ENCODE results near the gene CCNF. TPM values are rescaled to one million over a fixed set of nuclear protein-coding genes. Genes with fewer than 3 reads are reported as not detected.

Gene CCNF
- total and polyA plus RNA-seq, 9 donors: 0.87 to 2.5 (median 1.8) TPM

DNA sequence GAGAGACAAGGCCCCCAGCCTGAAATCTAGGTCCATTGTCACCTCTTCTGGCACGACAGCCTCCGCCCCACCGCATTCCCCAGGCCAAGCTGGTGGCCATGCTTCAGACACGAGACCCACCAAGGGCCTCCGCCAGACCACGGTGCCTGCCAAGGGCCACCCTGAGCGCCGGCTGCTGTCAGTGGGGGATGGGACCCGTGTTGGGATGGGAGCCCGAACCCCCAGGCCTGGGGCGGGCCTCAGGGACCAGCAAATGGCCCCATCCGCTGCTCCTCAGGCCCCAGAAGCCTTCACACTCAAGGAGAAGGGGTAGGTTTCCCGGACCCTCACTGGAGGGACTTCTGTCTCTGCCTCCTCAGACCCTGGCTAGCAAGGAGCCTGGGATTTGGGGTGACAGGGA is 31.7 kb downstream of the CCNF start:
- TF ChIP-seq EP300 (IDR thresholded peaks at IDR 0.05) (no peak), POLR2A (IDR thresholded peaks at IDR 0.05) (no peak)
- TF ChIP-seq, protein P1, sequence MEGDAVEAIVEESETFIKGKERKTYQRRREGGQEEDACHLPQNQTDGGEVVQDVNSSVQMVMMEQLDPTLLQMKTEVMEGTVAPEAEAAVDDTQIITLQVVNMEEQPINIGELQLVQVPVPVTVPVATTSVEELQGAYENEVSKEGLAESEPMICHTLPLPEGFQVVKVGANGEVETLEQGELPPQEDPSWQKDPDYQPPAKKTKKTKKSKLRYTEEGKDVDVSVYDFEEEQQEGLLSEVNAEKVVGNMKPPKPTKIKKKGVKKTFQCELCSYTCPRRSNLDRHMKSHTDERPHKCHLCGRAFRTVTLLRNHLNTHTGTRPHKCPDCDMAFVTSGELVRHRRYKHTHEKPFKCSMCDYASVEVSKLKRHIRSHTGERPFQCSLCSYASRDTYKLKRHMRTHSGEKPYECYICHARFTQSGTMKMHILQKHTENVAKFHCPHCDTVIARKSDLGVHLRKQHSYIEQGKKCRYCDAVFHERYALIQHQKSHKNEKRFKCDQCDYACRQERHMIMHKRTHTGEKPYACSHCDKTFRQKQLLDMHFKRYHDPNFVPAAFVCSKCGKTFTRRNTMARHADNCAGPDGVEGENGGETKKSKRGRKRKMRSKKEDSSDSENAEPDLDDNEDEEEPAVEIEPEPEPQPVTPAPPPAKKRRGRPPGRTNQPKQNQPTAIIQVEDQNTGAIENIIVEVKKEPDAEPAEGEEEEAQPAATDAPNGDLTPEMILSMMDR (IDR thresholded peaks at IDR 0.05): no peak
- Histone ChIP-seq H3K27me3 (no peaks in the 10 kb centered on the region), H3K27ac (no peak overlapping the region), H3K4me3 (no peak overlapping the region), H3K36me3 (no peaks in the 10 kb centered on the region), H3K4me1 (ENCODE audit: insufficient read depth) (peaks cover 3% of the 10 kb centered on the region), H3K9me3 (no peaks in the 10 kb centered on the region)
- intact Hi-C loops (cut with DNase I): no loop called here
- WGBS, 3 donors: 74 to 79% (median 74%) methylated on average over 10 to 13 of the region's 13 CpGs
- peak in 1 of 5 donors; percentile 30 for DNase-seq

DNA sequence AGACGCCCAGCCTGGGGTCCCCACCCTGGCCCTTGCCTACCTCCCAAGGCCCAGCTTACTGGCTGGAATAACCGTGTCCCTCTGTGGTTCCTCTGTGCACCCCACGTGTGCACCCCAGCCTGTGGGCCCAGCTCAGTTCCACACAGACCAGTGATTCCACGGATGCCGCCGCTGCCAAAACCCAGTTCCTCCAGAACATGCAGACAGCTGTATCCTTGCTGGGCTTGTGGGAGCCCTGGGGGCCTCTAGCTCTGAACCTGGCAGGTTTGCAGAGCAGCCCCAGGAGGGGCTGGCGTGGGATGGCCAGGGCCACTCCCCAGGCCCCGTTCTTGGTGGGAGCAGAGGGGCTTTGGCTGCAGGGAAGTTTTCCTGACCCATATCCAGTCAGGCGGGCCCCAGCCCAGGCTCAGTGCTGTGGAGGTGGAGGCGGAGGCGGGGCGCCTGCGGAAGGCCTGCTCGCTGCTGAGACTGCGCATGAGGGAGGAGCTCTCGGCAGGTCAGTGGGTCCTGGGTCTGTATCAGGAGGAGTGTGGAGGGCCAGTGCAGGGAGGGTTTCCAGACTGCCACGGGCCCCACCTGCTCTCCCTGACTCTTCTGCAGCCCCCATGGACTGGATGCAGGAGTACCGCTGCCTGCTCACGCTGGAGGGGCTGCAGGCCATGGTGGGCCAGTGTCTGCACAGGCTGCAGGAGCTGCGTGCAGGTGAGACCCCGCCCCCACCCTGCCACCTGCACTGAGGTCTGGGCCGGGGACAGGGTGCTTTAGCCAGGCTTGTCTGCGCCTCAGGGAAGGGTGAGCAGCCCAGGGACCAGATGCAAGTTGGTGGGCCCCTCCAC is 33.0 kb downstream of the CCNF start:
- intact Hi-C loops (cut with DNase I): no loop called here
- H3K4me3 ChIP-seq: no peak overlapping the region
- no peaks in the 10 kb centered on the region for H3K27me3 ChIP-seq
- H3K27ac ChIP-seq: no peak overlapping the region
- TF ChIP-seq EP300 (IDR thresholded peaks at IDR 0.05) (no peak), POLR2A (IDR thresholded peaks at IDR 0.05) (no peak)
- TF ChIP-seq, protein P1 (IDR thresholded peaks at IDR 0.05): no peak
- peaks cover 3% of the 10 kb centered on the region for H3K4me1 ChIP-seq (ENCODE audit: insufficient read depth)
- WGBS, 3 donors: 85 to 89% (median 88%) methylated on average over 19 to 23 of the region's 23 CpGs
- peak in 1 of 5 donors; percentile 17 for DNase-seq
- no peaks in the 10 kb centered on the region for H3K36me3 ChIP-seq
- no peaks in the 10 kb centered on the region for H3K9me3 ChIP-seq

DNA sequence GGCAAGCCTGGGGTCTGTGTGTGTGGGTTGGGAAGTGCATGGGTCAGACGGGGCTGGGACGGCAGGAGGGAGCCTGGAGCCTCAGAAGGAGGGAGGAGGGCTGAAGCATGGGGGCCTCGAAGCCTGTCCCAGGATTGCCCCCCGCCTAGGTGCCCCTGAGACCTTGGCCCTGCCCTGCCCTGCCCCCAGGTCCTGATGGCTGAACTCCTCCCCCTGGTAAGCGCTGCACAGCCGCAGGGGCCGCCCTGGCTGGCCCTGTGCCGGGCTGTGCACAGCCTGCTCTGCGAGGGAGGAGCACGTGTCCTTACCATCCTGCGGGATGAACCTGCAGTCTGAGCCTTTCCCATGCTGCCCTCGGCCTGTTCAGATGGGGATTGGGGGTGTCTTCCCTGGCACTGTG is 35.1 kb downstream of the CCNF start:
- intact Hi-C loops (cut with DNase I): no loop called here
- Histone ChIP-seq H3K27ac (no peak overlapping the region), H3K4me3 (no peak overlapping the region), H3K36me3 (no peaks in the 10 kb centered on the region), H3K4me1 (ENCODE audit: insufficient read depth) (peaks cover 5% of the 10 kb centered on the region), H3K9me3 (no peaks in the 10 kb centered on the region), H3K27me3 (no peaks in the 10 kb centered on the region)
- TF ChIP-seq, protein P1 (IDR thresholded peaks at IDR 0.05): no peak
- TF ChIP-seq EP300 (IDR thresholded peaks at IDR 0.05) (no peak), POLR2A (IDR thresholded peaks at IDR 0.05) (no peak)
- DNase-seq: peak in 1 of 5 donors; percentile 15
- WGBS, 3 donors: 62 to 68% (median 67%) methylated on average over 10 to 12 of the region's 12 CpGs

GRCh38 chr16:2465653-2466415 is 36.6 kb downstream of the CCNF start:
- DNase-seq: peak in 1 of 5 donors; percentile 13
- H3K4me1 ChIP-seq (ENCODE audit: insufficient read depth): peaks cover 3% of the 10 kb centered on the region
- H3K9me3 ChIP-seq: no peaks in the 10 kb centered on the region
- 83 to 84% (median 83%) methylated on average over 12 of the region's 12 CpGs for WGBS, 3 donors
- H3K27me3 ChIP-seq: no peaks in the 10 kb centered on the region
- intact Hi-C loops (cut with DNase I): no loop called here
- H3K27ac ChIP-seq: no peak overlapping the region
- no peaks in the 10 kb centered on the region for H3K36me3 ChIP-seq
- no peak for TF ChIP-seq POLR2A (IDR thresholded peaks at IDR 0.05)
- TF ChIP-seq EP300 (IDR thresholded peaks at IDR 0.05): no peak
- TF ChIP-seq, protein P1 (IDR thresholded peaks at IDR 0.05): no peak
- no peak overlapping the region for H3K4me3 ChIP-seq

Measured in ovary (tissue), 9 donors.